Upper lobe of left lung (tissue), 6 donors: ENCODE results near the gene POLK. TPM values are rescaled to one million over a fixed set of nuclear protein-coding genes. Genes with fewer than 3 reads are reported as not detected.

Experiments
- ATAC-seq, 2 donors: fragments of 200-7000 bp; cut with Tn5 transposase; one replicate each; pipeline ENCODE4 v1.9.1; 2022; ENCODE audit warnings: mild to moderate bottlenecking in 2 of 2, moderate library complexity in 2 of 2; ENCODE audit not compliant: low FRiP score in 2 of 2
- DNase-seq, 2 donors: peaks; one replicate each; pipeline ENCODE4 v3.0.0-alpha.2; 2019 to 2020
- H3K27ac ChIP-seq, 4 donors: fragments of 200-600 bp; sonication (generic); one replicate each; pipeline ENCODE4 v1.5.1; 2016 to 2019
- H3K27me3 ChIP-seq, 4 donors: fragments of 200-600 bp; sonication (generic); one replicate each; pipeline ENCODE4 v1.5.1; 2017 to 2019
- H3K36me3 ChIP-seq, 4 donors: fragments of 200-600 bp; sonication (generic); one replicate each; pipeline ENCODE4 v1.5.1; 2016 to 2019
- H3K4me1 ChIP-seq, 4 donors: fragments of 200-600 bp; sonication (generic); one replicate each; pipeline ENCODE4 v1.5.1; 2018 to 2019
- H3K4me3 ChIP-seq, 4 donors: fragments of 200-600 bp; sonication (generic); one replicate each; pipeline ENCODE4 v1.5.1; 2017 to 2019; ENCODE audit warnings: mild to moderate bottlenecking in 2 of 4, moderate library complexity in 1 of 4
- H3K9me3 ChIP-seq, 4 donors: fragments of 200-600 bp; sonication (generic); one replicate each; pipeline ENCODE4 v1.5.1; 2018 to 2019
- EP300 ChIP-seq, 4 donors: sonication (generic); formaldehyde crosslinking; IDR thresholded peaks; one replicate each; pipeline ENCODE4 v1.5.1; 2017; ENCODE audit warnings: antibody characterized with exemption in 4 of 4, control low read depth in 2 of 4
- POLR2A ChIP-seq, 4 donors: fragments of 450-650 bp; IDR thresholded peaks; one replicate each; pipeline ENCODE4 v1.5.1; 2016 to 2017; ENCODE audit warnings: antibody characterized with exemption in 4 of 4, mild to moderate bottlenecking in 2 of 4
- POLR2AphosphoS5 ChIP-seq, 2 donors: sonication (generic); formaldehyde crosslinking; IDR thresholded peaks; one replicate each; pipeline ENCODE4 v1.5.1; 2017; ENCODE audit warnings: antibody characterized with exemption in 2 of 2
- WGBS, 2 donors: methylation state at CpG; one replicate each; pipeline ENCODE4 v1.1.5; 2017 to 2018; 5-methylcytosine and 5-hydroxymethylcytosine counted together
- total RNA-seq, 6 donors: library from RNA; depleted of rRNA in 4 of 6; stranded (reverse); fragments of >200 nt in 4 of 6; gene quantifications; one replicate each; pipeline versions ENCODE4 v1.1.0 to v1.2.1, GENCODE V29; 2016 to 2021
- TF ChIP-seq, protein P1 (sequence below), 6 experiments: fragments of 450-650 bp in 4 of 6; fragments of 200-600 bp in 2 of 6; sonication (generic) in 2 of 6; IDR thresholded peaks; one replicate each; pipeline ENCODE4 v1.5.1; 2016 to 2019; ENCODE audit warnings: antibody characterized with exemption in 6 of 6
- donor health status: DM: no; HTN: no; CAD: no; lungs with moderate emphysema.
- donor health status: DM: no; HTN: yes; CAD: no; lungs with severe emphysema.

The POLK gene
- total RNA-seq, 6 donors from 2014 or later = 19.2 to 55.3 (median 29.6) TPM

DNA sequence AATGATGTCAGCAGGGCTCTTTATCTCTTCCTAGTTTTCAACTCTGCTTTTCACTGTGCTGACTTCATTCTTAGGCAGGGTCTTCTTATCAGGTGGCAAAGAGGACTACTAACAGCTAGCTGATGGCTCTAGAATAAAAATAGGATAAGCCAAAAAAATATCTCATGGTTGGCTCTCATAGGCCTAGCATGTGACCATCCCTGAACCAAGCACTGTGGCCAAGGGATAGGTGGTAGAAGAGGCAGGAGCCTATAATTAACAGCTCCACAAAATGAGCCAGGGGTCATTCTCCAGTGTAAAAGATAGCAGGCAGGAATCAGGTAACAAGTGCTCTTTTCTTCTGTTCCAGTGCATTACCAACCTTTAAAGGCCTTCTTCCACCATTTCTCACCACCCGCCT lies 120.6 kb downstream of the POLK start:
- 97 to 100% methylated on average over 1 of the region's 1 CpG for WGBS, 2 donors

DNA sequence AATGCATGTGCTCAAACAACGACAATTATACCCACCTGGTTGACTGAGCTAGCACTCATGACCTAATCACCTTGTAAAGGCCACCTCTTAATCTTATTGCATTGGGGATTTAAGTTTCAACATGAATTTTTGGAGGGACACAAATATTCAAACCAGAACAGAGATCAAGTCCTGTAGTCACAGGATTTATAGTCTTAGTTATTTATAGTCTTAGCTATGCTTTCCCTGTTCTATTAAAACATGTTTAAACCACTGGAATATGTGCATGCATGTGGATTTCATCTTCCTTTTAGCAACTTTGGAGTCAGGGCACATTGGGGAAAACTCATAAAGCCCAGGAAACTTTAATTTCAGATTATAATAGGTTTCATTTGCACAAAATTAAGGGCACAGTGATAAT lies 126.3 kb downstream of the POLK start:
- Histone ChIP-seq H3K36me3 (no peaks in the 10 kb centered on the region), H3K4me3 (no peak overlapping the region), H3K27ac (no peak overlapping the region), H3K9me3 (no peaks in the 10 kb centered on the region), H3K27me3 (no peaks in the 10 kb centered on the region), H3K4me1 (no peaks in the 10 kb centered on the region)
- ATAC-seq = no peak
- TF ChIP-seq POLR2AphosphoS5 (IDR thresholded peaks at IDR 0.05) = no peak
- TF ChIP-seq, protein P1, sequence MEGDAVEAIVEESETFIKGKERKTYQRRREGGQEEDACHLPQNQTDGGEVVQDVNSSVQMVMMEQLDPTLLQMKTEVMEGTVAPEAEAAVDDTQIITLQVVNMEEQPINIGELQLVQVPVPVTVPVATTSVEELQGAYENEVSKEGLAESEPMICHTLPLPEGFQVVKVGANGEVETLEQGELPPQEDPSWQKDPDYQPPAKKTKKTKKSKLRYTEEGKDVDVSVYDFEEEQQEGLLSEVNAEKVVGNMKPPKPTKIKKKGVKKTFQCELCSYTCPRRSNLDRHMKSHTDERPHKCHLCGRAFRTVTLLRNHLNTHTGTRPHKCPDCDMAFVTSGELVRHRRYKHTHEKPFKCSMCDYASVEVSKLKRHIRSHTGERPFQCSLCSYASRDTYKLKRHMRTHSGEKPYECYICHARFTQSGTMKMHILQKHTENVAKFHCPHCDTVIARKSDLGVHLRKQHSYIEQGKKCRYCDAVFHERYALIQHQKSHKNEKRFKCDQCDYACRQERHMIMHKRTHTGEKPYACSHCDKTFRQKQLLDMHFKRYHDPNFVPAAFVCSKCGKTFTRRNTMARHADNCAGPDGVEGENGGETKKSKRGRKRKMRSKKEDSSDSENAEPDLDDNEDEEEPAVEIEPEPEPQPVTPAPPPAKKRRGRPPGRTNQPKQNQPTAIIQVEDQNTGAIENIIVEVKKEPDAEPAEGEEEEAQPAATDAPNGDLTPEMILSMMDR (IDR thresholded peaks at IDR 0.05) = no peak
- no peak for TF ChIP-seq POLR2A (IDR thresholded peaks at IDR 0.05)
- TF ChIP-seq EP300 (IDR thresholded peaks at IDR 0.05) = no peak
- WGBS, 2 donors = 86 to 90% methylated on average over 1 of the region's 1 CpG
- no peak for DNase-seq

More for the DNA sequence above, 120.6 kb downstream of the POLK start:
- ATAC-seq (no peak), DNase-seq (no peak)
- no peaks in the 10 kb centered on the region for H3K36me3 ChIP-seq
- H3K9me3 ChIP-seq = no peaks in the 10 kb centered on the region
- TF ChIP-seq, protein P1 (IDR thresholded peaks at IDR 0.05) = no peak
- TF ChIP-seq POLR2AphosphoS5 (IDR thresholded peaks at IDR 0.05) (no peak), POLR2A (IDR thresholded peaks at IDR 0.05) (no peak), EP300 (IDR thresholded peaks at IDR 0.05) (no peak)
- no peak overlapping the region for H3K27ac ChIP-seq
- no peak overlapping the region for H3K4me3 ChIP-seq
- H3K4me1 ChIP-seq = no peaks in the 10 kb centered on the region
- no peaks in the 10 kb centered on the region for H3K27me3 ChIP-seq

DNA sequence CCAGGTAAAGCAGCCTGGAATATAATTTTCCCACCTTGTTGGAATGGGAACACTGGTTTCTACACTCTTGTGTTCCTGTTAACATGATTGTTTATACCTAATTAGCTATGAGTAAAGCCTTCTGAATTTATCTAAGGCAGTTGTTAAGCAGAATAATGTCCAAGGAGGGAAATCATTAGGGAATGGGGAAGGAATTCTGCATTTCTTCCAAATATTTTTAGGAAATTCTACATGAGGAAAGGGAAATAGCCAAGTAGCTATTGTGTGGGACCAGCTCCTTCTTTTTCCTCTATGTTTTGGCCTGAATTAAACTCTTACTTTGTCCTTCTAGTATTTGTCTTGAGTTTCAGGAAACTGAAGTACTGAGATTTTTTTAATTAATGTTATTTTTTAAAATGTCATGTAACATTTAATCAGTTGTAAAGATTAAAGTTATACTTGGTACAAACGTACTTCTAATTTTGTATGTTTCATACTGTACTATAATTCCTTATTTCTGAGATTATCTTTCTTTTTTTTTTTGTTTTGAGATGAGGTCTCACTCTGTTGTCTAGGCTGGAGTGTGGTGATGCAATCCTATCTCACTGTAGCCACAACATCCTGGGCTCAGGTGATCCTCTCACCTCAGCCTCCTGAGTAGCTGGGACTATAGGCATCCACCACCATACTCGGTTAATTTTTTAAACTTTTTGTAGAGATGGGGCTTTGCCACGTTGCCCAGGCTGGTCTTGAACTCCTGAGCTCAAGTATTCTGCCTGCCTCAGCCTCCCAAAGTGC lies 128.0 kb downstream of the POLK start:
- no peak for ATAC-seq
- Histone ChIP-seq H3K27me3 (no peaks in the 10 kb centered on the region), H3K36me3 (no peaks in the 10 kb centered on the region), H3K27ac (no peak overlapping the region), H3K4me3 (no peak overlapping the region), H3K9me3 (no peaks in the 10 kb centered on the region), H3K4me1 (no peaks in the 10 kb centered on the region)
- WGBS, 2 donors = 75 to 84% methylated on average over 3 of the region's 3 CpGs
- DNase-seq = no peak
- TF ChIP-seq, protein P1 (IDR thresholded peaks at IDR 0.05) = no peak
- TF ChIP-seq EP300 (IDR thresholded peaks at IDR 0.05) (no peak), POLR2AphosphoS5 (IDR thresholded peaks at IDR 0.05) (no peak), POLR2A (IDR thresholded peaks at IDR 0.05) (no peak)

DNA sequence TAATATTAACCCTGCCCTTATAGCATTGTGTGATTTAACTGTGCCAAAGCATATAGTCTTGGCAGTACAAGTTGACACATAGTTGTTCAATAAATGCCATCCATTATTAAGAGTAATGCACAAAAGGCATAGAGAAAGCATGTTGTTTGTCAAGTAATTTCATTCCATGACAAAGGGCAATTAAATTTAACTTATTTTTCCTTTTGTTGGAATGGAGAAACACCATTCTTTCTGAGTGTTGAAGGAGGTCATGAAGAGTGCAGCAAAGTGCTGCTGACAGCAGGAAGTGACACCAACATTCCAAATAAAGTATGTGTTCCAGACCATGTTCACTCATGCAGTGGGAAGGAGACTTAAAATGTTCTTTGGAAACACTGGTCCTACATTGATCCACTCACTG lies 128.7 kb downstream of the POLK start:
- no peaks in the 10 kb centered on the region for H3K9me3 ChIP-seq
- H3K36me3 ChIP-seq = no peaks in the 10 kb centered on the region
- no peaks in the 10 kb centered on the region for H3K27me3 ChIP-seq
- TF ChIP-seq POLR2AphosphoS5 (IDR thresholded peaks at IDR 0.05) (no peak), EP300 (IDR thresholded peaks at IDR 0.05) (no peak), POLR2A (IDR thresholded peaks at IDR 0.05) (no peak)
- TF ChIP-seq, protein P1 (IDR thresholded peaks at IDR 0.05) = no peak
- H3K27ac ChIP-seq = no peak overlapping the region
- DNase-seq = no peak
- H3K4me3 ChIP-seq = no peak overlapping the region
- H3K4me1 ChIP-seq = no peaks in the 10 kb centered on the region
- ATAC-seq = no peak

DNA sequence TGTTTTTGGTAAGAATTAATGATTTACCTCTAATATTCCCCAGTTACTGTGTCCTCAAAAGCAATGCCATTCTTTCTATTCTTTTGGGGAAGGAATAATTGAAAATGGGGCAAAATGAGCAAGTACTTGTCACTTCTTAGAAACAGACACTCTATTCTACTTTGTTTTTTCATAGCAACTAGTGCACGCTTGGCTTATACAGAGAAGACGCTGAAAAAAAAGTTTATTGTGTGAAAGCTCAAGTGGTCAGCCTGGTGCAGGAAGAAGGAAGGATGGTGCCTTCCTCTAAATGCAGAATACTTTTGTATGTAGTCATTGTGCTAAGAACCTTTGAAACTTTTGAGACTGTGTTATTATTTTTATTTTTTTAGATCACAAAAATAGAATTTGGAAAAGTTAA lies 129.1 kb downstream of the POLK start:
- no peaks in the 10 kb centered on the region for H3K4me1 ChIP-seq
- 64 to 68% methylated on average over 2 of the region's 2 CpGs for WGBS, 2 donors
- no peak overlapping the region for H3K4me3 ChIP-seq
- no peaks in the 10 kb centered on the region for H3K9me3 ChIP-seq
- no peaks in the 10 kb centered on the region for H3K27me3 ChIP-seq
- DNase-seq (no peak), ATAC-seq (no peak)
- TF ChIP-seq, protein P1 (IDR thresholded peaks at IDR 0.05) = no peak
- TF ChIP-seq POLR2A (IDR thresholded peaks at IDR 0.05) (no peak), EP300 (IDR thresholded peaks at IDR 0.05) (no peak)
- no peak overlapping the region for H3K27ac ChIP-seq
- no peaks in the 10 kb centered on the region for H3K36me3 ChIP-seq
